ENCODE measurements around the gene SUCLG2.
"Not testable (repeated sequence)": the region's sequence is repeated elsewhere in the genome, so short reads cannot be mapped to it uniquely, and the experiment has no call there.

The SUCLG2 gene

DNA sequence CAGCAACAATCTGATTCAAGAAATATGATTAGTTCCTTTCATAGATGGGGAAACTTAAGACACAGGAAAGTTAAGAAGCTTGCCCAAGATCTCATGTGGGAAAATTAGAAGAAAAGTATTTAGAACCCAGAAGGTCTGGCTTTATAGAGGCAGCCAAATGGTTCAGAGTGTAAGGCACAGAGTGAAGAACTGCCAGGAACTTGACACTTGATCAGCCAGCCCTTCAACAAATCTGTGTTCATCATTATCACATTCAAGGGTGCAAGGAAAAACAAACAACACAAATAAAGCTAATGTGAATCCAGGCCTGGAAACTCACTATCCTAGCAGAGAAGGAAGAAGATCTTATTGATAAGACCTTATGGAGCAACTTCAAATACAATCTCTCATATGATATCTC lies 62.4 kb downstream of the SUCLG2 start:
- no peak overlapping the region for H3K4me3 ChIP-seq (ENCODE audit: low read depth, low read length)
- no peak for DNase-seq (ENCODE audit: low read depth)
- TF ChIP-seq, protein P1, sequence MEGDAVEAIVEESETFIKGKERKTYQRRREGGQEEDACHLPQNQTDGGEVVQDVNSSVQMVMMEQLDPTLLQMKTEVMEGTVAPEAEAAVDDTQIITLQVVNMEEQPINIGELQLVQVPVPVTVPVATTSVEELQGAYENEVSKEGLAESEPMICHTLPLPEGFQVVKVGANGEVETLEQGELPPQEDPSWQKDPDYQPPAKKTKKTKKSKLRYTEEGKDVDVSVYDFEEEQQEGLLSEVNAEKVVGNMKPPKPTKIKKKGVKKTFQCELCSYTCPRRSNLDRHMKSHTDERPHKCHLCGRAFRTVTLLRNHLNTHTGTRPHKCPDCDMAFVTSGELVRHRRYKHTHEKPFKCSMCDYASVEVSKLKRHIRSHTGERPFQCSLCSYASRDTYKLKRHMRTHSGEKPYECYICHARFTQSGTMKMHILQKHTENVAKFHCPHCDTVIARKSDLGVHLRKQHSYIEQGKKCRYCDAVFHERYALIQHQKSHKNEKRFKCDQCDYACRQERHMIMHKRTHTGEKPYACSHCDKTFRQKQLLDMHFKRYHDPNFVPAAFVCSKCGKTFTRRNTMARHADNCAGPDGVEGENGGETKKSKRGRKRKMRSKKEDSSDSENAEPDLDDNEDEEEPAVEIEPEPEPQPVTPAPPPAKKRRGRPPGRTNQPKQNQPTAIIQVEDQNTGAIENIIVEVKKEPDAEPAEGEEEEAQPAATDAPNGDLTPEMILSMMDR (conservative IDR thresholded peaks at IDR 0.05; ENCODE audit: low read depth, low read length) = no peak

DNA sequence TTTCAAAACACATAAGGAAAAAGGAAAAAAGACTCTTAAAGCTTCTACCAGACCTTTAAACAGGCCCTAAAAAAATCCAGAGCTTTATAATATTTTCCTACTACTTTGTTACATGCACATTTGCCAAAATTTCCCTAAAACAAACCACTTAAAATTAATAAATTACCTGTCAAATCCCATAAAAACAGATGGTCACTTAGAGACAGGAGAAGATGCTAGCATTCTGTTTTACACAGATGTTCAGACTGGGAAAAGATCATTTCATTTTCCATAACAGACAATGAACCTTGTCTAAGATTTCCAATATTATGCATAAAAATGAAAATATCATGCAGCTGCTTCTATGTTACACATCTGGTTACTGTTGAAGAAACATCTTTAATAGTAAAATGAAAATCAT lies 66.6 kb downstream of the SUCLG2 start:
- DNase-seq (ENCODE audit: low read depth) = no peak
- H3K4me3 ChIP-seq (ENCODE audit: low read depth, low read length) = no peak overlapping the region
- TF ChIP-seq, protein P1 (conservative IDR thresholded peaks at IDR 0.05; ENCODE audit: low read depth, low read length) = no peak

DNA sequence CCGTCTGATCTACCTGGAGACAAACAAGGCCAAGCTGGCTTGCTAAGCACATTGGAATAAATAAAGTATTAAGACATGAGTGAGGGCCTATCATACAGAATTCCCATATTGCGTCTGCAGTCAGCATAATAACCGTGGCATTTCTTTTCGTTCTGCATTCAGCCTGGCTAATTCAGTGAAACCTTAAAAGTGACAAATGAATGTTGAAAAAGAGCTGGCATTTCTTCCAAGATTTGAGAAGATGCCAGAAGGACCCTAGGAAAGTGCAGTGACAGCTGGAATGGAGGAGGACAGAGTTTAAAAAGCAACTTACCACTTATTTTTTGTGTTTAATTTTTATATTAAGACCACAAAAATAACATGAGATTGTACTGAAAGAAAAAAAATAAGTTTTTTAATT lies 67.1 kb downstream of the SUCLG2 start:
- TF ChIP-seq, protein P1 (conservative IDR thresholded peaks at IDR 0.05; ENCODE audit: low read depth, low read length) = no peak

DNA sequence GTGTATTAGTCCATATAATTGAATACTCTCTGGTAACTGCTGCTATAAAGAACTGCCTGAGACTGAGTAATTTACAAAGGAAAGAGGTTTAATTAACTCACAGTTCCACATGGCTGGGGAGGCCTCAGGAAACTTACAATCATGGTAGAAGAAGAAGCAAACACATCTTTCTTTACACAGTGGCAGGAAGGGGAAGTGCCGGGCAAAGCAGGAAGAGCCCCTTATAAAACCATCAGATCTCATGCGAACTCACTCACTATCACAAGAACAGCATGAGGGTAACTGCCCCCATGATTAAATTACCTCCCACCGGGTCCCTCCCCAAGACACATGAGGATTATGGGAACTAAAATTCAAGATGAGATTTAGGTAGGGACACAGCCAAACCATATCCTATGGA lies 69.8 kb downstream of the SUCLG2 start:
- not testable (repeated sequence) for DNase-seq (ENCODE audit: low read depth)

More for the DNA sequence above, 67.1 kb downstream of the SUCLG2 start:
- H3K4me3 ChIP-seq (ENCODE audit: low read depth, low read length) = no peak overlapping the region
- DNase-seq (ENCODE audit: low read depth) = no peak

DNA sequence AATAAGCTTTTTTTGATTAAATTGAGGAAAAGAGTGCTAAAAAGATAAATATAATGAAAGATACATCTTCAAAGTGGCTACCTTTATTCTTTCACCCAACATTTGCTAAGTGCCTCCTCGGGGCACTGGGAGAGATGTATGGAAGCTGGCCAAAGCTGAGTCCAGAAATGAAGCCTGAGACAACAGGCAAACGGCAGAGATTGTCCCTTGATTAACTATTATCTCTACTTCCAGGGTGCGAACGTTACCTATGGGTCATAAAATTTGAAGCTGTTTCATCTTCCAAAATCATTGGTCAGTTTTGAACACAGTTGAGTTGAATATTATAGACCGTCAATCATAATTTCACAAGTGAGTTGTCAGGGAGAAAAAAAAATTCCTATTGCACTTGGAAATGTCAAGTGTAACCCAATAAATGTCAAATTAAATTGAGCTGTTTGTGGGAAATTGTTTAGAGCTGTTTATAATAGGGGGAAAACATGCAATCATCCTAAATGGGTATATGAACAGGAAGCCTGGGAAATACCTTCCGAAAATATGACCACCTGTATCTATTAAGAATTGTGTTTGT lies 73.9 kb downstream of the SUCLG2 start:
- H3K4me3 ChIP-seq (ENCODE audit: low read depth, low read length) = no peak overlapping the region
- TF ChIP-seq, protein P1 (conservative IDR thresholded peaks at IDR 0.05; ENCODE audit: low read depth, low read length) = no peak
- DNase-seq (ENCODE audit: low read depth) = no peak

More for the DNA sequence above, 69.8 kb downstream of the SUCLG2 start:
- H3K4me3 ChIP-seq (ENCODE audit: low read depth, low read length) = not testable (repeated sequence)

DNA sequence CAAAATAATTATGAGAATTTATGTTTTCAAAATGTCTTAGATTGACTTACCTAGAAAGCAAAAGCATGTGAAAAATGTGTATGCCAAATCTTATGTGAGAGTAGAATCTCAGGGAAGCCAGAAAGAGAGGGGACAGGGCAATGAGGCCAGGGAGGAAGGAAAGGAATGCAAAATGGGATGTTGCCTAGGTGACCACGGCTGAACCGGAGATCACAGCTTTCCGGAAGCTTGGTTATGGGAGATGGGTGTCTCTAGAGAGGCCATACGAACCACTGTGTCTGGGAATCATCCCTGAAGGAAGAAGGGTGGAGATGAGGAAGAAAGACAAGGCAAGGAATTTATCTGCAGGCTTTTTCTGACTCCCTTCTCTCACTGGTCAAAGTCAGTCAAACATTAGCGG lies 76.0 kb downstream of the SUCLG2 start:
- H3K4me3 ChIP-seq (ENCODE audit: low read depth, low read length) = no peak overlapping the region
- DNase-seq (ENCODE audit: low read depth) = no peak
- TF ChIP-seq, protein P1 (conservative IDR thresholded peaks at IDR 0.05; ENCODE audit: low read depth, low read length) = no peak

DNA sequence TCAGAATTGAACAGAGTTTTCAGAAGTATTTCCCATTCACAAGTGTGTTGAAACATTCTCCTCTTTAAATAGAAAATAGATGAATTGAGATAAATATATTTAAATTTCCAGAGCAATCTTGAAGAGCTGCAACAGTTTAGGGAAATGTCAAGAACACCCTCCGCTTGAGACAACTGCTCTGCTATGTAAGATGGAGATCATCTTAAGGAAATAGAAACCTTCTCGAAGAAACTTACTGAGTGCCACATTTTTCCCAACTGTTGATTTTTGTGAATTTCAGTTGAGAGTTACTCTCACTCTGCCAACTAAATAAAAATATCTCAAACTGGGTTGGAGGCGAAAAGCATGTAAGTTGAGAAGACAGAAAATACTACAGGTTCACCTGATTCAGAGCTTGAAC lies 78.0 kb downstream of the SUCLG2 start:
- TF ChIP-seq, protein P1 (conservative IDR thresholded peaks at IDR 0.05; ENCODE audit: low read depth, low read length) = no peak
- no peak for DNase-seq (ENCODE audit: low read depth)
- no peak overlapping the region for H3K4me3 ChIP-seq (ENCODE audit: low read depth, low read length)
